ENCODE results near the gene KIAA0586.
"Not testable (repeated sequence)": the region's sequence is repeated elsewhere in the genome, so short reads cannot be mapped to it uniquely, and the experiment has no call there.

The KIAA0586 gene

GRCh38 chr14:58465421-58465820 is 37.9 kb downstream of the KIAA0586 start:
- no peak for DNase-seq

- DNase-seq: no peak
These were observed 38.9 kb downstream of the KIAA0586 start for GRCh38 chr14:58466459-58466858.

GRCh38 chr14:58467575-58467974 is 40.1 kb downstream of the KIAA0586 start:
- DNase-seq: no peak

DNA sequence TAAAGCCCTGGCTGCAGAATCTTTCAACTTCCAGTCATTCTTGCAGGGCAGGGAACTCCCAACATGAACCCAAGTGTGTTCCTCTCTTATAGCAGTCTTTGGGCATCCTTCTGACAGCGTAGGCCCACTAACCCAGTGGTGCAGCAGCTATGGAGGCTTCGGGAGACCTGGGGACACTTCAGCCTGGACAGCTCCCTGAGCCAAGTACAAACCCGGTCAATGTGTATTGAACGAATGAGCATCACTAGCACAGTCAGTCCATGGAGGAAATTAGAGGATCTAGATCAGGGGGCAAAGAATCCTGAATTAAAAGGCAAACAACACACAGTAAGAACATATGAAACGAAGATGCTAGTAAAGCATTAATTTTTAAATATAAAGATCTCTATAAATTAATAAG is 41.8 kb downstream of the KIAA0586 start:
- no peak for DNase-seq

- no peak for DNase-seq
These were observed 48.8 kb downstream of the KIAA0586 start for GRCh38 chr14:58476320-58476719.

- DNase-seq: no peak
These were observed 50.1 kb downstream of the KIAA0586 start for GRCh38 chr14:58477653-58478052.

DNA sequence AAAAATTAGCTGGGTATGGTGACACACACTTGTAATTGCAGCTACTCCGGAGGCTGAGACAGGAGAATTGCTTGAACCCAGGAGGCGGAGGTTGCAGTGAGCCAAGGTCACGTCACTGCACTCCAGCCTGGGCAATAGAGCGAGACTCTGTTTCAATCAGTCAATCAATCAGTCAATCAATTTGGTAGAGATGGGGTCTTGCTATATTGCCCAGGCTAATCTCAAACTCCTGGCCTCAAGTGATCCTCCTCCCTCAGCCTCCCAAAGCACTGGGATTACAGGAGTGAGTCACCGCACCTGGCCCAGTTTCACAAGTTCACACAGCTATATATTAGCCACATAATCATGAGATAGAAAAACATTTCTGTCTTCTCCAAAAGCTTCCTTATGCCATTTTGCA is 50.8 kb downstream of the KIAA0586 start:
- not testable (repeated sequence) for DNase-seq

DNA sequence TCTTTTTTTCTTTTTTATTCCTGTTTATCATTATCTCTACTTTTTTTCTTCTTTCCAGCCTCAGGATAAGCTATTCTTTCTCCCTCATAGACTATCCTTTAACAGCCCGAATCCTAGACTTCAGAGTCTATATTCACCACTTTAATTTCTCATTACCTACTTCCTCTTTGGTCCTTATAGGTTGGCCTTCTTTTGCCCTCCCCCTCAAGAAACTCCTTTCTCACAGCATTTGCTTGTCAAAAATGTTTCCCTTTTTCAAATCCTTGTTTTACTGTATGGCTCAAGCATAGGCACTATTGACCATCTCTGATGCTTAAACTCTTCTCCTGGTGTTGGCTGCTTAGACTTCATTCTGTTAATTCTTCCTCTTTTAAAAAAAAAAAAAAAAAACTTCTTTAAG is 52.5 kb downstream of the KIAA0586 start:
- DNase-seq: no peak

DNA sequence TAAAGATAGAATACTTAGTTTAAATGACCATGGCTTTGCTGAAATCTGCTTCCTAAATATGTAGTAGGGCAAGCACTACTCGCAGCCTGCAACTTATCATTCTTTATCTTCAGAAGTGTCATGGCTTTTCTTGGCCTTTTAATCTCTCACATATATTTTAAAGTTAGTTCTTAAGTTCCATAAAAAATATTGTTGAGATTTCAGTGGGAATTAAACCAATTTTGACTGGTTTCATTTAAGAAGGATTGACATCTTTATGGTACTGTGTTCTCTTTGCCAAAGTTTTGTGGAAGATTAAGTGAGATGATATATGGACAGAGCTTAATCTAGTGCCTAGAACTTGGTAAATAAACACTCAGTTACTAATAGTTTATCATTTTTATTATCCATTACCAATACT is 56.7 kb downstream of the KIAA0586 start:
- no peak for DNase-seq

GRCh38 chr14:58488550-58488949 is 61.0 kb downstream of the KIAA0586 start:
- DNase-seq: no peak

- no peak for DNase-seq
These were observed 64.1 kb downstream of the KIAA0586 start for GRCh38 chr14:58491593-58491992.

DNA sequence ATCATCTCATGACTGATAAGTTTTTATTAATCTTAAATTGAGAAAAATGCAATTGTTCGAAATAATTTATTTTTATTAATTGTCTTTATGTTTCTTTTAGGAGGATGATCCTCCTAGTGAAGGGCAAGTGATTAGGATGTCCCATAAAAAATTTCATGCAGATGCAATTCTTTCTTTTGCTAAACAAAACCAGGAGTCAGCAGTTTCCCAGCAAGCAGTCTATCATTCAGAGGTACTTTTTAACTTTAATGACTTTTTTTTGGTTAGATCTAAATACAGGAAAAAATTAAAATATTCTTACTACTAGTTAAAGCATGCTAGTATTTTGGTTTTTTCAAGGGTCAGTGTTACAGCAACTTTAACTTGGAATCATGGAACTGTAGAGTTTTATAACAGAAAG is 64.5 kb downstream of the KIAA0586 start:
- no peak for DNase-seq

DNA sequence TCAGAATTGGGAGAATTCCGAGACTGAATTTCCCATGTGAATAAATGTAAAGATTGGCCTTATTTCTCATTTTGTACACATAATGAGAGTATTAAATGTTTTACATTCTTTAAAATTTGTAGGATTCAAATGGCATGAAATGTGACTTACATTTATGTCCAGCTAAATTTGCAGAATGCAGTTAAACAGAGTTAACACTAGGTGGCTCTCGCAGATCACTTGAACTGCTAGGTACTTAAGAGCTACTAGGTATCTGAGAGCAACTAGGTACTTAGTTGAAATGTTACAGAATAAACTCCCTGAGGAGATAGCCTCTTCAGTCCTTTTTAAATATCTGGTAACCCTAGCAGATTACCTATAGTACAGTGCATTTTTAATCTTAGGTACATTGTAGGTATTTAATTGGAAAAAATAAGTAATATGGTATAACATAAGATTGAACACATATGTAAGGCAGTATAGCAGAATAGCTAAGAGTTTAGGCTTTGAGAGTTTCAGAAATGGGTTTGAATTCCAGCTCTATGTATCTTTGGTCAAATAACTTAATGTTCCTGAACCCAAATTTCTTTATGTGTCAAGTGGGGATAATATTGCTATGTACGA is 73.8 kb downstream of the KIAA0586 start:
- DNase-seq: no peak

DNA sequence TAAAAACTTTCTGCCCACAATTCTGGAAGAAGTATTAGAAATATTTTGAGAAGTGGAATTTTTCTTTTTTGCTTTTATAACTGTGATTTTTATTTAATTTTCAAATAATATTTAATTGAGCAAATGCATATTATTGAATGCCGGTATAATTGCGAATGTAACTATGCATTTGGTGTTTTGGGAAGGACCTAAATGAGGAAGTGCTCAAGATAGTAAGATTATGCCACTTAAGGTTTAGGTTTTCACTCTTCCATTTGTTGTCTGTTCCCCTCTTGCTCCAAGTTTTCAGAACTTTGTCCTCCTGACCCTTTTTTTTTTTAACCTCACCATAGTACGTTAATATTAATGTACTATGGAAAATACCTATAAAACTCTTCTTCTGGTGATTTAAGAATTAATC is 85.8 kb downstream of the KIAA0586 start:
- no peak for DNase-seq

- DNase-seq: no peak
These were observed 90.1 kb downstream of the KIAA0586 start for GRCh38 chr14:58517592-58517991.

DNA sequence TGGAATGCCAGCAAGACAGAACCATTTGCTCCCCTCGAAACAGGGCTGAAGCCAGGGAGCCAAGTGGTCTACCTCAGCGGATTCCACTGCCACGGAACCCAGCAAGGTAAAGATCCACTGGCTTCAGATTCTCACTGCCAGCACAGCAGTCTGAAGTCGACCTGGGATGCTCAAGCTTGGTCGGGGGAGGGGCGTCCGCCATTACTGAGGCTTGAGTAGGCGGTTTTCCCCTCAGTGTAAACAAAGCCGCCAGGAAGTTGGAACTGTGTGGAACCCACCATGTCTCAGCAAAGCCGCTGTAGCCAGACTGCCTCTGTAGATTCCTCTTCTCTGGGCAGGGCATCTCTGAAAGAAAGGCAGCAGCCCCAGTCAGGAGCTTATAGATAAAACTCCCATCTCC is 98.2 kb downstream of the KIAA0586 start:
- not testable (repeated sequence) for DNase-seq

DNA sequence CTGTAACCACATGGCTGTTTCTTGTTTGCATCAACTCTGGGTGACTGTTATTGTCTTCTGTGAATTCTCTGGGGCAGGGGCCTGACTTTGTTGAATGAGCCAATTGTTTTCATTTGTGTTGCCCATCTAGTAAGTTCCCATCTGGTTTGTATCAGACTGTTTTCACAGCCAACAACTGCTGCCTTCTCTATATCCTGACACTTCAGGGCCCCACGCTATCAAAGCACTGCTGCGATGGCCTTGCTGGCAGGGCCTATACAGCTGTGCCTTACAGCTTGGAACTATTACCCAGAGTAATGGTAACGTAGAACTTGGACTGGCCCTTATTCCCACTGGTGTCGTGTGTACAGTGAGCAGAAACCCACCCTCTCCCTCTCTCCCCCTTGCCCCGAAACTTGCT is 105.9 kb downstream of the KIAA0586 start:
- DNase-seq: no peak

GRCh38 chr14:58535044-58535443 is 107.5 kb downstream of the KIAA0586 start:
- DNase-seq: no peak

GRCh38 chr14:58537004-58537403 is 109.5 kb downstream of the KIAA0586 start:
- no peak for DNase-seq

GRCh38 chr14:58540749-58541632 is 113.5 kb downstream of the KIAA0586 start:
- DNase-seq: no peak

- DNase-seq: no peak
These were observed 114.1 kb downstream of the KIAA0586 start for GRCh38 chr14:58541633-58542022.

- DNase-seq: no peak
These were observed 115.7 kb downstream of the KIAA0586 start for GRCh38 chr14:58543253-58543652.

- no peak for DNase-seq
These were observed 120.1 kb downstream of the KIAA0586 start for GRCh38 chr14:58547649-58548048.

DNA sequence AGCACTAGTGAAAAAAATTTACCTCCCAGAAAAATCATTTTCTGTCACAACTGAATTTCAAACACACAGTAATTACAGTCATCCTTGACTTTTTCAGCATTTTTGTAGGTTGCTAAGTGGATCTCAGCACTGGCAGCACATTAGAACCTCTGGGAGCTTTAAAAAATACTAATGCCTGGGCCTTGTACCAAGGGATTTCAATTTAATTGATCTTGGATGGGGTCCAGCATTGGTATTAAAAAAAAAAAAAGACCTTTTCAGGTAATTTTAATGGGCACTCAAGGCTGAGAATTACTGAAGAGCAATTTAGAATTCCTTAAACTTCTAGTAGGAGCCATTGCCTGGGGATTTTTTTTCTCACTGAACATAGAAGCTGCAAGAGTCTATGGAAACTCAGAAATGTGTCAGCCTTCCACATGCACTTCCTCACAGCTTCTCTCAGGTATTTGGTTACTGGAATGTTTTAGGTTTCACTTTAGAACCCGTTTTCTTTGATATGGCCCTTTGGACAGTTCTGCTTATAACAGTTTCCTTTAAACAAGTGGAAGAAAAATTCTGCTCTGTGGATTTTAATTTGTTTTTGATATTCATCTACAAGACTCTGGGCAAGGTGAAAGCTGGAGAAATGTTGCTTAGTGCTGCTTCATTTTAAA is 121.7 kb downstream of the KIAA0586 start:
- no peak for DNase-seq
